ENCODE measurements around the gene APC2.

GRCh38 chr19:1505991-1506881 is 56.3 kb downstream of the APC2 start:
- no peak for TF ChIP-seq CTCF (IDR thresholded peaks at IDR 0.05)
- TF ChIP-seq EP300 (IDR thresholded peaks at IDR 0.05), result no peak
- no peak for TF ChIP-seq POLR2AphosphoS5 (IDR thresholded peaks at IDR 0.05)
- no peak for TF ChIP-seq POLR2A (IDR thresholded peaks at IDR 0.05)

Data from sigmoid colon (tissue), 4 donors.